Cortex of kidney (tissue), 1 donor: Measurements from ENCODE around the gene SLC7A11.

Source experiments
- DNase-seq: peaks from one replicate; lab custom pipeline; 2025; lab: John Stamatoyannopoulos, UW

Gene SLC7A11

GRCh38 chr4:138242076-138242833 is at the start of gene SLC7A11:
Gene SLC7A11, minus strand, starts transcription at chr4:138242349. Its CDS starts 280 bp downstream, at chr4:138242069.
- no peak for DNase-seq

GRCh38 chr4:138291431-138291830 is 49.3 kb upstream of the SLC7A11 start:
- DNase-seq, result no peak

- DNase-seq, result no peak
Observed at GRCh38 chr4:138290805-138291204, 48.7 kb upstream of the SLC7A11 start.

GRCh38 chr4:138279286-138279685 is 37.1 kb upstream of the SLC7A11 start:
- DNase-seq, result no peak

- DNase-seq, result no peak
Observed at GRCh38 chr4:138277133-138277532, 35.0 kb upstream of the SLC7A11 start.

GRCh38 chr4:138275963-138276621 is 33.9 kb upstream of the SLC7A11 start:
- DNase-seq, result no peak

GRCh38 chr4:138275216-138275615 is 33.1 kb upstream of the SLC7A11 start:
- DNase-seq, result no peak

- no peak for DNase-seq
Observed at GRCh38 chr4:138269175-138269574, 27.0 kb upstream of the SLC7A11 start.

GRCh38 chr4:138267835-138268234 is 25.7 kb upstream of the SLC7A11 start:
- no peak for DNase-seq

- no peak for DNase-seq
Observed at GRCh38 chr4:138266948-138267347, 24.8 kb upstream of the SLC7A11 start.

- no peak for DNase-seq
Observed at GRCh38 chr4:138263247-138263816, 21.2 kb upstream of the SLC7A11 start.

- no peak for DNase-seq
Observed at GRCh38 chr4:138262469-138262868, 20.3 kb upstream of the SLC7A11 start.

GRCh38 chr4:138262030-138262429 is 19.9 kb upstream of the SLC7A11 start:
- no peak for DNase-seq

GRCh38 chr4:138259824-138260223 is 17.7 kb upstream of the SLC7A11 start:
- no peak for DNase-seq

- DNase-seq, result no peak
Observed at GRCh38 chr4:138259271-138259670, 17.1 kb upstream of the SLC7A11 start.

- no peak for DNase-seq
Observed at GRCh38 chr4:138256608-138257007, 14.5 kb upstream of the SLC7A11 start.

- no peak for DNase-seq
Observed at GRCh38 chr4:138255917-138256597, 13.9 kb upstream of the SLC7A11 start.

GRCh38 chr4:138252551-138252950 is 10.4 kb upstream of the SLC7A11 start:
- DNase-seq, result no peak

- DNase-seq, result no peak
Observed at GRCh38 chr4:138251938-138252337, 9.8 kb upstream of the SLC7A11 start.

- DNase-seq, result no peak
Observed at GRCh38 chr4:138249132-138249531, 7.0 kb upstream of the SLC7A11 start.

GRCh38 chr4:138248058-138248457 is 5.9 kb upstream of the SLC7A11 start:
- no peak for DNase-seq

GRCh38 chr4:138247643-138248042 is 5.5 kb upstream of the SLC7A11 start:
- no peak for DNase-seq

GRCh38 chr4:138243369-138243768 is 1.2 kb upstream of the SLC7A11 start:
- no peak for DNase-seq
